Upper lobe of left lung (tissue), 6 donors: ENCODE results near the gene ELN. TPM values are rescaled to one million over a fixed set of nuclear protein-coding genes. Genes with fewer than 3 reads are reported as not detected.
A peak's percentile ranks its signal among the peaks of the same experiment; 100 is the strongest.

Experiments used
- ATAC-seq, 2 donors: fragments of 200-7000 bp; cut with Tn5 transposase; one replicate each; pipeline ENCODE4 v1.9.1; 2022; ENCODE audit warnings: mild to moderate bottlenecking in 2 of 2, moderate library complexity in 2 of 2; ENCODE audit not compliant: low FRiP score in 2 of 2
- DNase-seq, 2 donors: peaks; one replicate each; pipeline ENCODE4 v3.0.0-alpha.2; 2019 to 2020
- H3K27ac ChIP-seq, 4 donors: fragments of 200-600 bp; sonication (generic); one replicate each; pipeline ENCODE4 v1.5.1; 2016 to 2019
- H3K27me3 ChIP-seq, 4 donors: fragments of 200-600 bp; sonication (generic); one replicate each; pipeline ENCODE4 v1.5.1; 2017 to 2019
- H3K36me3 ChIP-seq, 4 donors: fragments of 200-600 bp; sonication (generic); one replicate each; pipeline ENCODE4 v1.5.1; 2016 to 2019
- H3K4me1 ChIP-seq, 4 donors: fragments of 200-600 bp; sonication (generic); one replicate each; pipeline ENCODE4 v1.5.1; 2018 to 2019
- H3K4me3 ChIP-seq, 4 donors: fragments of 200-600 bp; sonication (generic); one replicate each; pipeline ENCODE4 v1.5.1; 2017 to 2019; ENCODE audit warnings: mild to moderate bottlenecking in 2 of 4, moderate library complexity in 1 of 4
- H3K9me3 ChIP-seq, 4 donors: fragments of 200-600 bp; sonication (generic); one replicate each; pipeline ENCODE4 v1.5.1; 2018 to 2019
- EP300 ChIP-seq, 4 donors: sonication (generic); formaldehyde crosslinking; IDR thresholded peaks; one replicate each; pipeline ENCODE4 v1.5.1; 2017; ENCODE audit warnings: antibody characterized with exemption in 4 of 4, control low read depth in 2 of 4
- POLR2A ChIP-seq, 4 donors: fragments of 450-650 bp; IDR thresholded peaks; one replicate each; pipeline ENCODE4 v1.5.1; 2016 to 2017; ENCODE audit warnings: antibody characterized with exemption in 4 of 4, mild to moderate bottlenecking in 2 of 4
- POLR2AphosphoS5 ChIP-seq, 2 donors: sonication (generic); formaldehyde crosslinking; IDR thresholded peaks; one replicate each; pipeline ENCODE4 v1.5.1; 2017; ENCODE audit warnings: antibody characterized with exemption in 2 of 2
- WGBS, 2 donors: methylation state at CpG; one replicate each; pipeline ENCODE4 v1.1.5; 2017 to 2018; 5-methylcytosine and 5-hydroxymethylcytosine counted together
- total RNA-seq, 6 donors: library from RNA; depleted of rRNA in 4 of 6; stranded (reverse); fragments of >200 nt in 4 of 6; gene quantifications; one replicate each; pipeline versions ENCODE4 v1.1.0 to v1.2.1, GENCODE V29; 2016 to 2021
- TF ChIP-seq, protein P1 (sequence below), 6 experiments: fragments of 450-650 bp in 4 of 6; fragments of 200-600 bp in 2 of 6; sonication (generic) in 2 of 6; IDR thresholded peaks; one replicate each; pipeline ENCODE4 v1.5.1; 2016 to 2019; ENCODE audit warnings: antibody characterized with exemption in 6 of 6
- donor health status: DM: no; HTN: no; CAD: no; lungs with moderate emphysema.
- donor health status: DM: no; HTN: yes; CAD: no; lungs with severe emphysema.

The ELN gene
- total RNA-seq, 6 donors from 2014 or later = 24.4 to 582 (median 229) TPM

DNA sequence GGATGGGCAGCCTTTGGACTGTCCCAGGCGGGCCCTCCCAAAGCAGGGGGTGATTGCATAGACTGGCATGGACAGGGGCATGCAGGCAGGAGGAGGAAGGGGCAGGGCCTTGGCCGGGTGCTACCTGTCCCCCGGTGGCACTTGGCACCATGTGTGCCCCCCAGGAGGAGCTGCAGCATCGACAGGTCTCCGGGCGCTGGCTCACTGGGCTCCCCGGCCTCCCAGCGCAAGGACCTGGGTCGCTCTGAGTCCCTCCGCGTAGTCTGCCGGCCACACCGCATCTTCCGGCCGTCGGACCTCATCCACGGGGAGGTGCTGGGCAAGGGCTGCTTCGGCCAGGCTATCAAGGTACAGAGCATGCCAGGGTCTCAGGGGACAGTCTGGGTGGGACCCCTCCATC lies 78.9 kb downstream of the ELN start:
- H3K27ac ChIP-seq = no peak overlapping the region
- TF ChIP-seq POLR2AphosphoS5 (IDR thresholded peaks at IDR 0.05) (no peak), POLR2A (IDR thresholded peaks at IDR 0.05) (no peak), EP300 (IDR thresholded peaks at IDR 0.05) (no peak)
- TF ChIP-seq, protein P1, sequence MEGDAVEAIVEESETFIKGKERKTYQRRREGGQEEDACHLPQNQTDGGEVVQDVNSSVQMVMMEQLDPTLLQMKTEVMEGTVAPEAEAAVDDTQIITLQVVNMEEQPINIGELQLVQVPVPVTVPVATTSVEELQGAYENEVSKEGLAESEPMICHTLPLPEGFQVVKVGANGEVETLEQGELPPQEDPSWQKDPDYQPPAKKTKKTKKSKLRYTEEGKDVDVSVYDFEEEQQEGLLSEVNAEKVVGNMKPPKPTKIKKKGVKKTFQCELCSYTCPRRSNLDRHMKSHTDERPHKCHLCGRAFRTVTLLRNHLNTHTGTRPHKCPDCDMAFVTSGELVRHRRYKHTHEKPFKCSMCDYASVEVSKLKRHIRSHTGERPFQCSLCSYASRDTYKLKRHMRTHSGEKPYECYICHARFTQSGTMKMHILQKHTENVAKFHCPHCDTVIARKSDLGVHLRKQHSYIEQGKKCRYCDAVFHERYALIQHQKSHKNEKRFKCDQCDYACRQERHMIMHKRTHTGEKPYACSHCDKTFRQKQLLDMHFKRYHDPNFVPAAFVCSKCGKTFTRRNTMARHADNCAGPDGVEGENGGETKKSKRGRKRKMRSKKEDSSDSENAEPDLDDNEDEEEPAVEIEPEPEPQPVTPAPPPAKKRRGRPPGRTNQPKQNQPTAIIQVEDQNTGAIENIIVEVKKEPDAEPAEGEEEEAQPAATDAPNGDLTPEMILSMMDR (IDR thresholded peaks at IDR 0.05) = no peak
- WGBS, 2 donors = 94 to 100% methylated on average over 5 to 18 of the region's 18 CpGs
- H3K9me3 ChIP-seq = no peaks in the 10 kb centered on the region
- no peak overlapping the region for H3K4me3 ChIP-seq
- no peaks in the 10 kb centered on the region for H3K4me1 ChIP-seq
- H3K36me3 ChIP-seq = peaks cover 6 to 86% (median 65%) of the 10 kb centered on the region in 4 donors
- ATAC-seq = no peak
- DNase-seq = peak in 1 of 2 donors; percentile 73
- no peaks in the 10 kb centered on the region for H3K27me3 ChIP-seq

- WGBS, 2 donors = 75 to 76% methylated on average over 16 to 17 of the region's 17 CpGs
- ATAC-seq (no peak), DNase-seq (no peak)
- Histone ChIP-seq H3K27me3 (no peaks in the 10 kb centered on the region), H3K4me1 (no peaks in the 10 kb centered on the region), H3K9me3 (no peaks in the 10 kb centered on the region), H3K4me3 (no peak overlapping the region), H3K27ac (no peak overlapping the region), H3K36me3 (peaks cover 0 to 73% (median 48%) of the 10 kb centered on the region in 4 donors)
- TF ChIP-seq POLR2AphosphoS5 (IDR thresholded peaks at IDR 0.05) = no peak
- no peak for TF ChIP-seq EP300 (IDR thresholded peaks at IDR 0.05)
- TF ChIP-seq POLR2A (IDR thresholded peaks at IDR 0.05) = no peak
- TF ChIP-seq, protein P1 (IDR thresholded peaks at IDR 0.05) = no peak
Observed at GRCh38 chr7:74115326-74115725, 87.4 kb downstream of the ELN start.

DNA sequence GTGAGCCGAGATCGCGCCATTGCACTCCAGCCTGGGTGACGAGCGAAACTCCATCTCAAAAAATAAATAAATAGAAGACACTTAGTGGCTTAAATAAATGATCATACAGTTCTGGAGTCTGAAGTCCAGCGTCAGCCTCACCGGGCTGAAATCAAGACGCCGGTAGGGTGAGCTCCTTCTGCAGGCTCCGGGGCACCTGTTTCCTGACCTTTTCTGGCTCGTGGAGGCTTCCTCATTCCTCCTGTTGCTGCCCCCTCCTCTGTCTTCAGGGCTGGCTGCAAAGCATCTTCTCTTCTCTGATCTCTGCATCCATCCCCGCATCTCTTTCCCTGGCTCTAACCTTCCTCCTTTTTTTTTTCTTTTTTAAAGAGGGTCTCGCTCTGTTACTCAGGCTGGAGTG lies 88.4 kb downstream of the ELN start:
- no peak overlapping the region for H3K27ac ChIP-seq
- TF ChIP-seq EP300 (IDR thresholded peaks at IDR 0.05) (no peak), POLR2AphosphoS5 (IDR thresholded peaks at IDR 0.05) (no peak), POLR2A (IDR thresholded peaks at IDR 0.05) (no peak)
- TF ChIP-seq, protein P1 (IDR thresholded peaks at IDR 0.05) = no peak

More for the DNA sequence above, 88.4 kb downstream of the ELN start:
- H3K4me1 ChIP-seq = no peaks in the 10 kb centered on the region
- no peaks in the 10 kb centered on the region for H3K9me3 ChIP-seq
- DNase-seq (no peak), ATAC-seq (no peak)
- no peaks in the 10 kb centered on the region for H3K27me3 ChIP-seq
- H3K4me3 ChIP-seq = no peak overlapping the region
- 77 to 84% methylated on average over 10 of the region's 13 CpGs for whole genome bisulfite sequencing, 2 donors
- peaks cover 0 to 73% (median 50%) of the 10 kb centered on the region in 4 donors for H3K36me3 ChIP-seq

Other genes starting within 250 kb of the ELN start
- 100 to 1,000 TPM in 5 of 6 donors, 10 to 100 TPM in 1; 88.0 to 231 (median 169) TPM for gene CLDN4, start 197.2 kb upstream of the ELN start, total RNA-seq
- 10 to 100 TPM in 2 of 6 donors, 1 to 10 TPM in 4; 3.0 to 23.0 (median 7.2) TPM for gene METTL27, start 185.7 kb upstream of the ELN start, total RNA-seq
- not detected for gene TMEM270, start 167.0 kb upstream of the ELN start, total RNA-seq
- 10 to 100 TPM; 15.9 to 51.9 (median 33.0) TPM for gene LIMK1, start 55.6 kb downstream of the ELN start, total RNA-seq
- 100 to 1,000 TPM; 123 to 238 (median 203) TPM for gene EIF4H, start 146.2 kb downstream of the ELN start, total RNA-seq
- 10 to 100 TPM; 15.2 to 77.1 (median 34.7) TPM for gene LAT2, start 181.8 kb downstream of the ELN start, total RNA-seq
- 10 to 100 TPM in 5 of 6 donors, 1 to 10 TPM in 1; 9.5 to 19.4 (median 14.0) TPM for gene RFC2, start 226.2 kb downstream of the ELN start, total RNA-seq